ENCODE measurements around the gene PER3.

DNA sequence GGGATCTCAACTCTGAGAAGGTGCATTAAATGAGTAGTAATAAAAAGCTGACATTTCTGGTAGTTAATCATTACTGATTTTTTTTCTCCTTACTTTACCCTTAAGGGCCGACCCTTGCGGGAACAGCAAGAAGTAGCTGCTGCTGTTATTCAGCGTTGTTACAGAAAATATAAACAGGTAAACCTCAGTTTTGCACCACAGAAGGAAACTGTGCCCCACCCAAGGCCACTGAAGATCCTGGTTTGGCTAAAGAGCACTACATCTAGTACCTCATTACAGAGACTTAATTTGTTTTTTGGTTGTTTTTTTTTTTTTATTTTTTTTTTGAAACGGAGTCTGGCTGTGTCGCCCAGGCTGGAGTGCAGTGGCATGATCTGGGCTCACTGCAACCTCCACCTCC is 36.5 kb upstream of the PER3 start:
- TF ChIP-seq CTCF (IDR thresholded peaks at IDR 0.05) (no peak), POLR2A (IDR thresholded peaks at IDR 0.05) (no peak)

Measured in right lobe of liver (tissue), 4 donors.